Stimulated activated CD4-positive, alpha-beta T cell treated with anti-CD3 and anti-CD28 coated beads, Interleukin-15, amount 100 ng/mL, for 24 hours (primary cell): ENCODE results near the gene NCKAP5.

Source experiments
- DNase-seq: peaks from one replicate; pipeline ENCODE4 v3.0.0-alpha.2; 2020

The NCKAP5 gene

GRCh38 chr2:132911726-132912724 is 656.2 kb downstream of the NCKAP5 start:
- no peak for DNase-seq

- no peak for DNase-seq
Observed at GRCh38 chr2:132910432-132910831, 657.8 kb downstream of the NCKAP5 start.

- no peak for DNase-seq
Observed at GRCh38 chr2:132909427-132909826, 658.8 kb downstream of the NCKAP5 start.

GRCh38 chr2:132904142-132904842 is 664.0 kb downstream of the NCKAP5 start:
- DNase-seq = no peak

- no peak for DNase-seq
Observed at GRCh38 chr2:132902626-132903025, 665.6 kb downstream of the NCKAP5 start.

- no peak for DNase-seq
Observed at GRCh38 chr2:132901661-132902060, 666.6 kb downstream of the NCKAP5 start.

- DNase-seq = no peak
Observed at GRCh38 chr2:132897111-132897510, 671.2 kb downstream of the NCKAP5 start.

- DNase-seq = no peak
Observed at GRCh38 chr2:132896073-132896472, 672.2 kb downstream of the NCKAP5 start.

- DNase-seq = no peak
Observed at GRCh38 chr2:132891498-132891897, 676.8 kb downstream of the NCKAP5 start.

GRCh38 chr2:132886574-132886973 is 681.7 kb downstream of the NCKAP5 start:
- DNase-seq = no peak

- no peak for DNase-seq
Observed at GRCh38 chr2:132884705-132885104, 683.6 kb downstream of the NCKAP5 start.

GRCh38 chr2:132884292-132884691 is 684.0 kb downstream of the NCKAP5 start:
- DNase-seq = no peak

GRCh38 chr2:132883430-132883829 is 684.8 kb downstream of the NCKAP5 start:
- DNase-seq = no peak

- no peak for DNase-seq
Observed at GRCh38 chr2:132881546-132881945, 686.7 kb downstream of the NCKAP5 start.

- DNase-seq = no peak
Observed at GRCh38 chr2:132877923-132878322, 690.3 kb downstream of the NCKAP5 start.

- DNase-seq = no peak
Observed at GRCh38 chr2:132876745-132877391, 691.4 kb downstream of the NCKAP5 start.

- DNase-seq = no peak
Observed at GRCh38 chr2:132875193-132875592, 693.1 kb downstream of the NCKAP5 start.

- no peak for DNase-seq
Observed at GRCh38 chr2:132873738-132874137, 694.5 kb downstream of the NCKAP5 start.

GRCh38 chr2:132871831-132872230 is 696.4 kb downstream of the NCKAP5 start:
- no peak for DNase-seq

- DNase-seq = no peak
Observed at GRCh38 chr2:132863961-132864360, 704.3 kb downstream of the NCKAP5 start.

GRCh38 chr2:132860220-132860619 is 708.0 kb downstream of the NCKAP5 start:
- no peak for DNase-seq

GRCh38 chr2:132859590-132859989 is 708.7 kb downstream of the NCKAP5 start:
- no peak for DNase-seq

- no peak for DNase-seq
Observed at GRCh38 chr2:132857319-132857718, 710.9 kb downstream of the NCKAP5 start.
